HL-60 (cell line): ENCODE measurements around the gene UBAP1L.
"Not testable (repeated sequence)": the region's sequence is repeated elsewhere in the genome, so short reads cannot be mapped to it uniquely, and the experiment has no call there.

Source experiments
- DNase-seq, 2 experiments: peaks; one replicate each; pipeline ENCODE4 v3.0.0-alpha.2; 2010 to 2020; ENCODE audit warnings: low read depth in 1 of 2, low spot score in 1 of 2
- H3K27ac ChIP-seq: fragments of 250-450 bp; sonication (Bioruptor Pico); replicated peaks from 2 replicates; pipeline ENCODE4 v1.5.1; 2020; ENCODE audit warnings: mild to moderate bottlenecking, moderate library complexity
- H3K27me3 ChIP-seq: fragments of 250-450 bp; sonication (Bioruptor Pico); 2 replicates; pipeline ENCODE4 v1.5.1; 2021; ENCODE audit warnings: mild to moderate bottlenecking, moderate library complexity; ENCODE audit not compliant: insufficient read depth, poor library complexity, severe bottlenecking
- H3K4me3 ChIP-seq: replicated peaks from 2 replicates; pipeline ENCODE4 v1.5.1; 2011; ENCODE audit warnings: mild to moderate bottlenecking, control low read depth, low read length; ENCODE audit not compliant: insufficient read depth
- CTCF ChIP-seq: IDR thresholded peaks from one replicate; pipeline ENCODE4 v1.5.1; 2011; ENCODE audit warnings: low read length, control low read depth, inconsistent platforms; ENCODE audit not compliant: insufficient read depth
- GABPA ChIP-seq: IDR thresholded peaks from 2 replicates; pipeline ENCODE4 v1.6.1; 2012; ENCODE audit warnings: low read depth
- POLR2AphosphoS5 ChIP-seq: IDR thresholded peaks from 2 replicates; pipeline ENCODE4 v1.6.1; 2012; ENCODE audit warnings: low read depth
- REST ChIP-seq: IDR thresholded peaks from 2 replicates; pipeline ENCODE4 v1.6.1; 2012; ENCODE audit warnings: low read depth; ENCODE audit not compliant: insufficient replicate concordance
- SPI1 ChIP-seq: IDR thresholded peaks from 2 replicates; pipeline ENCODE4 v1.6.1; 2012; ENCODE audit warnings: low read depth, mild to moderate bottlenecking, borderline replicate concordance

UBAP1L gene

GRCh38 chr15:65101891-65102708 lies 12.9 kb downstream of the UBAP1L start:
- DNase-seq: no peak
- H3K27ac ChIP-seq: no peak overlapping the region
- no peak overlapping the region for H3K4me3 ChIP-seq
- no peak for TF ChIP-seq SPI1
- TF ChIP-seq POLR2AphosphoS5: no peak
- H3K27me3 ChIP-seq: no peaks in the 10 kb centered on the region

- DNase-seq: peak; percentile 54 to 66
- no peak for TF ChIP-seq REST
- peak; percentile 68 for TF ChIP-seq CTCF
- TF ChIP-seq POLR2AphosphoS5: peak; percentile 81
- 0 out of 2 replicates have a peak, but pooled peaks have one; percentile 28 for TF ChIP-seq SPI1
- no peaks in the 10 kb centered on the region for H3K27me3 ChIP-seq
- H3K4me3 ChIP-seq: no peak overlapping the region
- H3K27ac ChIP-seq: no peak overlapping the region
These were observed 13.5 kb downstream of the UBAP1L start for GRCh38 chr15:65101411-65101890.

- Histone ChIP-seq H3K27ac (no peak overlapping the region), H3K4me3 (no peak overlapping the region), H3K27me3 (no peaks in the 10 kb centered on the region)
- DNase-seq: no peak
- no peak for TF ChIP-seq SPI1
- TF ChIP-seq CTCF: no peak
- TF ChIP-seq REST: no peak
- no peak for TF ChIP-seq GABPA
- no peak for TF ChIP-seq POLR2AphosphoS5
These were observed 14.6 kb downstream of the UBAP1L start for GRCh38 chr15:65100442-65100841.

GRCh38 chr15:65099801-65100200 lies 15.2 kb downstream of the UBAP1L start:
- H3K27ac ChIP-seq, DNase-seq, H3K4me3 ChIP-seq, H3K27me3 ChIP-seq: not testable (repeated sequence)
